ENCODE data around the gene NHSL2. TPM values are rescaled to one million over a fixed set of nuclear protein-coding genes. Genes with fewer than 3 reads are reported as not detected.

Gene NHSL2
- total RNA-seq, 2 donors from 2014 or later: 1.6 to 2.9 TPM

DNA sequence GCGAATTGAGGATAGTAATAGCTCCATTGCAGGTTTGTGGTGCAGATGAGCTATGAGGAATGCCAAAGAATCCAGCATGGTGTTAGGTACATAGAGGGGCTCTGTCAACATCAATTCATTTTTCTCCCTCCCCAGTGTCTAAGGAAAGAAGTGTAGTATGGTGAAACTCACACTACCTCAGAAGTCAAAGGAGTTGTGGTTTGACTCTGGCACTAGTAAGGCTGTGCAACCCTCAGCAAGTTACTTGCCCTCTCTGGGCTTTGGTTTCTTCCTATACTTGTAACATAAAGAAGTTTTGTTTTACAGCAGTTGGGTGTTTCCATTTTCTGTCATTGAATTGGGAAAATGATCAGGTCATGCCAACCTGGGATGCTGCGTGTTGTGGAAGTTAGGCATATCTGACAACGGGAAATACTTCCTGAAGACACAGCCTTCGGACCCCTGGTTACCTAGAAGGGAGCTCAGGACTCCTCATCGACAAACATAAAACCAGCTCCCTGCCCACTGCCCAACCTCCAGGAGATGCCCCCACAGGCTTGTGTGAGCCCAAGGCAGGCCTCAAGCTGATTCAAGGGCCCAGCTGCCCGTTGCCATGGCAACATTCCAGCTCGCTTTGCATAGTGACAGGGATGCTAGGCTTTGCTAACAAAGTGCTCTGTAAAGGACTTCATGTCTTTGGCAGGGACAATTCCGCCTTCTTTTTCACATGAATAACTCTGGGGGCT lies 149.7 kb downstream of the NHSL2 start:
- Histone ChIP-seq H3K36me3 (replicated peaks in 1 of 2; ENCODE audit: insufficient read depth in 1 of 2, low read depth in 2 of 2) (no peaks in the 10 kb centered on the region), H3K27me3 (no peaks in the 10 kb centered on the region), H3K9me3 (no peaks in the 10 kb centered on the region), H3K27ac (no peak overlapping the region), H3K4me1 (peaks cover 4% of the 10 kb centered on the region), H3K4me3 (no peak overlapping the region)
- 59 to 80% methylated on average over 2 to 7 of the region's 8 CpGs for WGBS, 2 donors
- TF ChIP-seq POLR2A (IDR thresholded peaks at IDR 0.05): no peak
- TF ChIP-seq, protein P1, sequence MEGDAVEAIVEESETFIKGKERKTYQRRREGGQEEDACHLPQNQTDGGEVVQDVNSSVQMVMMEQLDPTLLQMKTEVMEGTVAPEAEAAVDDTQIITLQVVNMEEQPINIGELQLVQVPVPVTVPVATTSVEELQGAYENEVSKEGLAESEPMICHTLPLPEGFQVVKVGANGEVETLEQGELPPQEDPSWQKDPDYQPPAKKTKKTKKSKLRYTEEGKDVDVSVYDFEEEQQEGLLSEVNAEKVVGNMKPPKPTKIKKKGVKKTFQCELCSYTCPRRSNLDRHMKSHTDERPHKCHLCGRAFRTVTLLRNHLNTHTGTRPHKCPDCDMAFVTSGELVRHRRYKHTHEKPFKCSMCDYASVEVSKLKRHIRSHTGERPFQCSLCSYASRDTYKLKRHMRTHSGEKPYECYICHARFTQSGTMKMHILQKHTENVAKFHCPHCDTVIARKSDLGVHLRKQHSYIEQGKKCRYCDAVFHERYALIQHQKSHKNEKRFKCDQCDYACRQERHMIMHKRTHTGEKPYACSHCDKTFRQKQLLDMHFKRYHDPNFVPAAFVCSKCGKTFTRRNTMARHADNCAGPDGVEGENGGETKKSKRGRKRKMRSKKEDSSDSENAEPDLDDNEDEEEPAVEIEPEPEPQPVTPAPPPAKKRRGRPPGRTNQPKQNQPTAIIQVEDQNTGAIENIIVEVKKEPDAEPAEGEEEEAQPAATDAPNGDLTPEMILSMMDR (IDR thresholded peaks at IDR 0.05): no peak
- ATAC-seq (no peak), DNase-seq (peak in 1 of 4 donors; percentile 11)
- intact Hi-C loops (cut with DNase I): no loop called here

DNA sequence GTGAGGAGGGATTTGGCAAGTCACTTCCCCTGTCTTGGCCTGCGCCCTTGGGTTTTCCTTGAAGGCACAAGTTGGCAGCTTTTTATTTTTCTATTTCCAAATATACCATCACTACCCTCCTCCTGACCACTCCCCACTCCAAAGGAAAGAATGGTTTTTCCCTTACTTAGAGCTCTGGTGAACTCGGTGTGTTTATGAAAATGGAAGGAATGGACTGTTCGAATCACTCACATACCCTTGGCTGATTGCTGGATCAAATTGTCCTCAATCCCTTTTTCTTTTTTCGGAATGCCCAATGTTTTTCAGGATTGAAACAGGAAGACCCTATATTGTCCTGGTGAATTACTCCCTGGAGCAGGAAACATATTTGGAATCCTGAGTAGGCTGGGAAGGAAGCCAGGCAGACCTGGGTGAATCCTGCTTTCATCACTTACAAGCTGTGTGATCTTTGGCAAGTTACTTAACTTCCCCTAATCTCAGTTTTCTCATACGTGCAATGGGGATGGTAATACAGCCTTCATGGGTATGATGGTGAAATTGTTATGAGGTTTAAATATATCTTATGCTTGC lies 150.4 kb downstream of the NHSL2 start:
- WGBS, 2 donors: 71 to 77% methylated on average over 5 of the region's 5 CpGs
- intact Hi-C loops (cut with DNase I): no loop called here
- no peak for TF ChIP-seq POLR2A (IDR thresholded peaks at IDR 0.05)
- TF ChIP-seq, protein P1 (IDR thresholded peaks at IDR 0.05): no peak
- Histone ChIP-seq H3K4me1 (peaks cover 4% of the 10 kb centered on the region), H3K27me3 (no peaks in the 10 kb centered on the region), H3K4me3 (no peak overlapping the region), H3K36me3 (replicated peaks in 1 of 2; ENCODE audit: insufficient read depth in 1 of 2, low read depth in 2 of 2) (no peaks in the 10 kb centered on the region), H3K9me3 (no peaks in the 10 kb centered on the region), H3K27ac (no peak overlapping the region)
- no peak for ATAC-seq
- no peak for DNase-seq

DNA sequence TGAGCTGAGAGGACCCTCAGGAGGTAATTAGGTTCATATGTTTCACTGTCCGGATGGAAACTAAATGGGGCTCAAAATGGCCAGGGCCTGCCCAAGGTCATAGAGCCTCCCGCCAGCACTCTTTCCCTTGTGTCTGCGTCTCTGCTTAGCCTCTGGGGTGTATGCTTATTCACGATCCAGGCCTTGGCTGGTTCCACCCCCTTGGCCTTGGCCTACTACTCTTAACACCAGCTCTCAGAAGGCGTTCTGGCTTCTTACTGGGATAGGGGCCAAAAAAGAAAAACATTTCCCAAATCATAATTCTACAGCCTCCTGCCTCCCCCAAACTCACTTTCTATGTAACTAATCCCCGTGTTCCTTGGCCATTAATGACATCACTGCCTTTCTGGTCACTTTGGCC lies 152.3 kb downstream of the NHSL2 start:
- Histone ChIP-seq H3K36me3 (replicated peaks in 1 of 2; ENCODE audit: insufficient read depth in 1 of 2, low read depth in 2 of 2) (no peaks in the 10 kb centered on the region), H3K9me3 (no peaks in the 10 kb centered on the region), H3K27me3 (no peaks in the 10 kb centered on the region), H3K4me3 (no peak overlapping the region), H3K27ac (no peak overlapping the region), H3K4me1 (peaks cover 4% of the 10 kb centered on the region)
- WGBS, 2 donors: 28% methylated on average over 5 to 6 of the region's 6 CpGs
- peak; percentile 24 to 71 (median 66) for DNase-seq
- peak; percentile 56 for ATAC-seq
- intact Hi-C loops (cut with DNase I): no loop called here
- TF ChIP-seq POLR2A (IDR thresholded peaks at IDR 0.05): no peak

DNA sequence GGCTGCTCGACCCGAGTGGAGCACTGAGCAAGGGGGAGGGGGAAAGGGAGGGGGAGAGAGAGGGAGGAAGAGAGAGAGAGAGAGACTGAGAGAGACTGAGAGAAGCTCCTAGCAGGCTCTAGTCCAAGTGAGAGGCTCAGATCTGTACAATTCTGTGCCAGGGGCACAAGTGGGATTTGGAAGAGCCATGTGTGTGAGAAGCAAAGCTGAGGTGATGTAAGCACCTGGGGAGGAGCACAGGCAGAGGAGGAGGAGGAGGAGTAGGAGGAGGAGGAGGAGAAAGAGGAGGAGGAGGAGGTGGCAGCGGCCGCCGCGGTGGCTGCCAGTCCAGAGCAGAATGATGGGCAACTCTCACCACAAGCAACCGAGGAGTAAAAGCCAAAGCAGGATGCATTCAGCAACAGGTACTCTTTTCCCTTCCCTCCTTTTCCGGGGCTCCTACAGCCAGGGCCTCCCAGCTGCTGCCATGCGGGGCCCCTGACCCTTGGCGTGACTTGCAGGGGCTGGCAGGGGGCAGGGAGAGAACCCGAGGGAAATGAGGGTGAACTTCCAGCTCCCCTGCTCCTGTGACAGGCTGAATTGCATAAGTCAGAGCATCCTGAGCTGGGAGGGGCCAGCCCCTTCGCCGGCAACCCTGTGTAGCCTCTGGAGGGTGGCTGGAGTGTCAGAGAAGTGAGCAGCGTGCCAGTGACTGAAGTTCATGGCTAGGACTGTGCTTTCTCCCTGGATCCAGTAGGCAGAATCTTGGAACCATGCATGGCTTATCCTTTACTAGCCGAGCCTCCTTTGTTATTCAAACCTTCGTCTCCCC lies 158.9 kb downstream of the NHSL2 start:
- Histone ChIP-seq H3K36me3 (replicated peaks in 1 of 2; ENCODE audit: insufficient read depth in 1 of 2, low read depth in 2 of 2) (no peaks in the 10 kb centered on the region), H3K4me3 (no peak overlapping the region), H3K27ac (no peak overlapping the region), H3K27me3 (no peaks in the 10 kb centered on the region), H3K4me1 (peaks cover 14% of the 10 kb centered on the region), H3K9me3 (no peaks in the 10 kb centered on the region)
- ATAC-seq (no peak), DNase-seq (no peak)
- WGBS, 2 donors: 5 to 12% methylated on average over 8 to 10 of the region's 16 CpGs
- intact Hi-C loops (cut with DNase I): no loop called here
- no peak for TF ChIP-seq POLR2A (IDR thresholded peaks at IDR 0.05)
- TF ChIP-seq, protein P1 (IDR thresholded peaks at IDR 0.05): no peak

DNA sequence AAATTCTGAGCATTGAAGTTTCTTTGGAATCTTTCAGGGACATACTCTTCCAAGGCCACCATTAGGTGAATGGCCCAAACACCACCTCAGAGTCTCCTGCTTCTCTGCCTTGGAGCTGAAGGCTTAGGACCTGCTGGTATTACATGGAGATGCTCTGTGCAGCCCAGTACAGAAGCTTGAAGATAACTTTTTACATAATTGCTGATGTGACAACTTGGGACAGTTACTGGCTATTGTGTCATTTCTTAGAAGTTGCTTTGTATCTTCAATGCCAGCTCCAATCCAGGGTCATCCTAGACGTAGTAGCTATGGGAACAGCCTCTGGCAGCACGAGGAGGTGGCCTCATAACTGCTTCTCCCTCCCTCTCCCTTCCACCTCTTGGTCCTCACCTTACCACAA lies 160.6 kb downstream of the NHSL2 start:
- H3K9me3 ChIP-seq: no peaks in the 10 kb centered on the region
- no peaks in the 10 kb centered on the region for H3K27me3 ChIP-seq
- DNase-seq (no peak), ATAC-seq (no peak)
- intact Hi-C loops (cut with DNase I): no loop called here
- no peaks in the 10 kb centered on the region for H3K36me3 ChIP-seq (replicated peaks in 1 of 2; ENCODE audit: insufficient read depth in 1 of 2, low read depth in 2 of 2)
- H3K4me3 ChIP-seq: no peak overlapping the region
- H3K27ac ChIP-seq: no peak overlapping the region
- 31 to 60% methylated on average over 1 to 2 of the region's 2 CpGs for WGBS, 2 donors
- no peak for TF ChIP-seq POLR2A (IDR thresholded peaks at IDR 0.05)
- TF ChIP-seq, protein P1 (IDR thresholded peaks at IDR 0.05): no peak
- peaks cover 14% of the 10 kb centered on the region for H3K4me1 ChIP-seq

Data from body of pancreas (tissue), 4 donors.